ENCODE results near the gene CDH4. TPM values are rescaled to one million over a fixed set of nuclear protein-coding genes. Genes with fewer than 3 reads are reported as not detected.

Gene CDH4
- total and polyA plus RNA-seq, 9 of the 15 experiments (the other 6 are each of a cell fraction or from before 2014, with no cell fraction given): 0.04 TPM; not detected in 8

DNA sequence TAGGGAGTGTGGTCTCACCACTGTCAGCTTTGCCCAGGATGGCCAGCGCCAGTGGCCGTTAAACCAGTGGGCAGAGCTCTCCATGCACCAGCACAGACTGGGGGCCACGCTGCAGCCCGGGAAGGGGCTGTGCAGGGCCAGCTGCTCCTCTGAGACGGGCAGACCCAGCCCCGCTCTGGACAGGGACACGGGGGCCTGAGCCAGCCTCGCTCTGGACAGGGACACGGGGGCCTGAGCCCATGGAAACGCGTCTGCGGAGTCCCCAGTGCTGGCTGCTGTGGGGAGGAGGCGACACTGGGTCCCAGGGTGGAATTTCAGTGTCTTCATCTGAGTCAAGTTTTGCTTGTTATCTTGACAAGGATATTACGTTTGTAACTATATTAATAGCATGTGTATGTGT lies 402.7 kb downstream of the CDH4 start:
- no TSS peak for BruUV-seq (replicated peaks)
- TF ChIP-seq ZNF197 (CRISPR knock-in tag; IDR thresholded peaks at IDR 0.05; ENCODE audit: low read depth) (no peak), CBFB (CRISPR knock-in tag; IDR thresholded peaks at IDR 0.05) (no peak), ZKSCAN8 (CRISPR knock-in tag; IDR thresholded peaks at IDR 0.05) (no peak), SIN3A (IDR thresholded peaks at IDR 0.05; ENCODE audit: borderline replicate concordance in 2 of 2, control insufficient read depth in 1 of 2, low read depth in 2 of 2, low read length in 2 of 2) (no peak), ZNF239 (CRISPR knock-in tag; IDR thresholded peaks at IDR 0.05) (no peak), ZNF830 (CRISPR knock-in tag; IDR thresholded peaks at IDR 0.05) (no peak), ZNF408 (CRISPR knock-in tag; IDR thresholded peaks at IDR 0.05; ENCODE audit: low read depth) (no peak), POLR2A (conservative IDR thresholded peaks at IDR 0.05) (no peak), NR2C2 (CRISPR knock-in tag; IDR thresholded peaks at IDR 0.05) (no peak), NR2C2 (tag; IDR thresholded peaks at IDR 0.05) (no peak), HDAC1 (IDR thresholded peaks at IDR 0.05) (no peak)
- TF ChIP-seq, protein P1, sequence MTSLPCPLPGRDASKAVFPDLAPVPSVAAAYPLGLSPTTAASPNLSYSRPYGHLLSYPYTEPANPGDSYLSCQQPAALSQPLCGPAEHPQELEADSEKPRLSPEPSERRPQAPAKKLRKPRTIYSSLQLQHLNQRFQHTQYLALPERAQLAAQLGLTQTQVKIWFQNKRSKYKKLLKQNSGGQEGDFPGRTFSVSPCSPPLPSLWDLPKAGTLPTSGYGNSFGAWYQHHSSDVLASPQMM (CRISPR knock-in tag; IDR thresholded peaks at IDR 0.05): no peak
- TF ChIP-seq, protein P2, sequence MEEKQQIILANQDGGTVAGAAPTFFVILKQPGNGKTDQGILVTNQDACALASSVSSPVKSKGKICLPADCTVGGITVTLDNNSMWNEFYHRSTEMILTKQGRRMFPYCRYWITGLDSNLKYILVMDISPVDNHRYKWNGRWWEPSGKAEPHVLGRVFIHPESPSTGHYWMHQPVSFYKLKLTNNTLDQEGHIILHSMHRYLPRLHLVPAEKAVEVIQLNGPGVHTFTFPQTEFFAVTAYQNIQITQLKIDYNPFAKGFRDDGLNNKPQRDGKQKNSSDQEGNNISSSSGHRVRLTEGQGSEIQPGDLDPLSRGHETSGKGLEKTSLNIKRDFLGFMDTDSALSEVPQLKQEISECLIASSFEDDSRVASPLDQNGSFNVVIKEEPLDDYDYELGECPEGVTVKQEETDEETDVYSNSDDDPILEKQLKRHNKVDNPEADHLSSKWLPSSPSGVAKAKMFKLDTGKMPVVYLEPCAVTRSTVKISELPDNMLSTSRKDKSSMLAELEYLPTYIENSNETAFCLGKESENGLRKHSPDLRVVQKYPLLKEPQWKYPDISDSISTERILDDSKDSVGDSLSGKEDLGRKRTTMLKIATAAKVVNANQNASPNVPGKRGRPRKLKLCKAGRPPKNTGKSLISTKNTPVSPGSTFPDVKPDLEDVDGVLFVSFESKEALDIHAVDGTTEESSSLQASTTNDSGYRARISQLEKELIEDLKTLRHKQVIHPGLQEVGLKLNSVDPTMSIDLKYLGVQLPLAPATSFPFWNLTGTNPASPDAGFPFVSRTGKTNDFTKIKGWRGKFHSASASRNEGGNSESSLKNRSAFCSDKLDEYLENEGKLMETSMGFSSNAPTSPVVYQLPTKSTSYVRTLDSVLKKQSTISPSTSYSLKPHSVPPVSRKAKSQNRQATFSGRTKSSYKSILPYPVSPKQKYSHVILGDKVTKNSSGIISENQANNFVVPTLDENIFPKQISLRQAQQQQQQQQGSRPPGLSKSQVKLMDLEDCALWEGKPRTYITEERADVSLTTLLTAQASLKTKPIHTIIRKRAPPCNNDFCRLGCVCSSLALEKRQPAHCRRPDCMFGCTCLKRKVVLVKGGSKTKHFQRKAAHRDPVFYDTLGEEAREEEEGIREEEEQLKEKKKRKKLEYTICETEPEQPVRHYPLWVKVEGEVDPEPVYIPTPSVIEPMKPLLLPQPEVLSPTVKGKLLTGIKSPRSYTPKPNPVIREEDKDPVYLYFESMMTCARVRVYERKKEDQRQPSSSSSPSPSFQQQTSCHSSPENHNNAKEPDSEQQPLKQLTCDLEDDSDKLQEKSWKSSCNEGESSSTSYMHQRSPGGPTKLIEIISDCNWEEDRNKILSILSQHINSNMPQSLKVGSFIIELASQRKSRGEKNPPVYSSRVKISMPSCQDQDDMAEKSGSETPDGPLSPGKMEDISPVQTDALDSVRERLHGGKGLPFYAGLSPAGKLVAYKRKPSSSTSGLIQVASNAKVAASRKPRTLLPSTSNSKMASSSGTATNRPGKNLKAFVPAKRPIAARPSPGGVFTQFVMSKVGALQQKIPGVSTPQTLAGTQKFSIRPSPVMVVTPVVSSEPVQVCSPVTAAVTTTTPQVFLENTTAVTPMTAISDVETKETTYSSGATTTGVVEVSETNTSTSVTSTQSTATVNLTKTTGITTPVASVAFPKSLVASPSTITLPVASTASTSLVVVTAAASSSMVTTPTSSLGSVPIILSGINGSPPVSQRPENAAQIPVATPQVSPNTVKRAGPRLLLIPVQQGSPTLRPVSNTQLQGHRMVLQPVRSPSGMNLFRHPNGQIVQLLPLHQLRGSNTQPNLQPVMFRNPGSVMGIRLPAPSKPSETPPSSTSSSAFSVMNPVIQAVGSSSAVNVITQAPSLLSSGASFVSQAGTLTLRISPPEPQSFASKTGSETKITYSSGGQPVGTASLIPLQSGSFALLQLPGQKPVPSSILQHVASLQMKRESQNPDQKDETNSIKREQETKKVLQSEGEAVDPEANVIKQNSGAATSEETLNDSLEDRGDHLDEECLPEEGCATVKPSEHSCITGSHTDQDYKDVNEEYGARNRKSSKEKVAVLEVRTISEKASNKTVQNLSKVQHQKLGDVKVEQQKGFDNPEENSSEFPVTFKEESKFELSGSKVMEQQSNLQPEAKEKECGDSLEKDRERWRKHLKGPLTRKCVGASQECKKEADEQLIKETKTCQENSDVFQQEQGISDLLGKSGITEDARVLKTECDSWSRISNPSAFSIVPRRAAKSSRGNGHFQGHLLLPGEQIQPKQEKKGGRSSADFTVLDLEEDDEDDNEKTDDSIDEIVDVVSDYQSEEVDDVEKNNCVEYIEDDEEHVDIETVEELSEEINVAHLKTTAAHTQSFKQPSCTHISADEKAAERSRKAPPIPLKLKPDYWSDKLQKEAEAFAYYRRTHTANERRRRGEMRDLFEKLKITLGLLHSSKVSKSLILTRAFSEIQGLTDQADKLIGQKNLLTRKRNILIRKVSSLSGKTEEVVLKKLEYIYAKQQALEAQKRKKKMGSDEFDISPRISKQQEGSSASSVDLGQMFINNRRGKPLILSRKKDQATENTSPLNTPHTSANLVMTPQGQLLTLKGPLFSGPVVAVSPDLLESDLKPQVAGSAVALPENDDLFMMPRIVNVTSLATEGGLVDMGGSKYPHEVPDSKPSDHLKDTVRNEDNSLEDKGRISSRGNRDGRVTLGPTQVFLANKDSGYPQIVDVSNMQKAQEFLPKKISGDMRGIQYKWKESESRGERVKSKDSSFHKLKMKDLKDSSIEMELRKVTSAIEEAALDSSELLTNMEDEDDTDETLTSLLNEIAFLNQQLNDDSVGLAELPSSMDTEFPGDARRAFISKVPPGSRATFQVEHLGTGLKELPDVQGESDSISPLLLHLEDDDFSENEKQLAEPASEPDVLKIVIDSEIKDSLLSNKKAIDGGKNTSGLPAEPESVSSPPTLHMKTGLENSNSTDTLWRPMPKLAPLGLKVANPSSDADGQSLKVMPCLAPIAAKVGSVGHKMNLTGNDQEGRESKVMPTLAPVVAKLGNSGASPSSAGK (IDR thresholded peaks at IDR 0.05): no peak

More for the DNA sequence above, 402.7 kb downstream of the CDH4 start:
- ChIA-PET POLR2A (no interaction called here), CTCF (ENCODE audit: low intra/inter-chr PET ratio) (no interaction called here)
- no peaks in the 10 kb centered on the region for H4K20me1 ChIP-seq (replicated peaks; ENCODE audit: control insufficient read depth, insufficient read depth, low read length)
- no peak for ATAC-seq
- H3K9ac ChIP-seq (ENCODE audit: insufficient read depth in 1 of 2, low read depth in 2 of 2, low read length in 2 of 2): no peak overlapping the region
- H3K4me3 ChIP-seq: no peak overlapping the region
- H3K27me3 ChIP-seq (ENCODE audit: control insufficient read depth in 2 of 2, insufficient read depth in 2 of 2, low read length in 2 of 2): peaks cover 14 to 38% of the 10 kb centered on the region in 2 experiments
- H3K4me2 ChIP-seq (ENCODE audit: insufficient read depth, low read length): no peak overlapping the region
- no peaks in the 10 kb centered on the region for H3K36me3 ChIP-seq (ENCODE audit: control insufficient read depth, insufficient read depth, low read length)
- in situ Hi-C loops (cut with MboI): no loop called here
- DNase-seq (ENCODE audit: extremely low read depth in 1 of 4, low spot score in 3 of 4): no peak
- WGBS (ENCODE audit: insufficient coverage, low coverage, missing lambda C conversion rate): 0% methylated on average over 14 of the region's 14 CpGs
- no peaks in the 10 kb centered on the region for H3K79me2 ChIP-seq (ENCODE audit: control insufficient read depth, insufficient read depth, low read length)
- no peaks in the 10 kb centered on the region for H3K4me1 ChIP-seq (replicated peaks in 1 of 2; ENCODE audit: control insufficient read depth in 2 of 2, insufficient read depth in 2 of 2, low read length in 2 of 2)
- H3K9me1 ChIP-seq (ENCODE audit: control insufficient read depth, insufficient read depth, low read length): no peaks in the 10 kb centered on the region
- H3K27ac ChIP-seq (ENCODE audit: extremely low read depth, low read depth, low read length): no peak overlapping the region
- no peak overlapping the region for H2AFZ ChIP-seq (ENCODE audit: low read depth, low read length)
- H3K9me3 ChIP-seq (replicated peaks; ENCODE audit: control insufficient read depth, insufficient read depth, low read depth, low read length): no peaks in the 10 kb centered on the region
- no peak for FAIRE-seq
- intact Hi-C loops (cut with micrococcal nuclease): no loop called here
